Endodermal cell (in vitro differentiated cells): Measurements from ENCODE around the gene VPS52. TPM values are rescaled to one million over a fixed set of nuclear protein-coding genes. Genes with fewer than 3 reads are reported as not detected.

ENCODE experiments used
- DNase-seq: peaks from one replicate; pipeline ENCODE4 v3.0.0-alpha.2; 2017
- H3K27ac ChIP-seq: 2 replicates; pipeline ENCODE4 v1.5.1; 2013; ENCODE audit warnings: mild to moderate bottlenecking, low read depth, low read length, moderate library complexity
- H3K27me3 ChIP-seq: 2 replicates; pipeline ENCODE4 v1.6.1; 2013; ENCODE audit warnings: mild to moderate bottlenecking, low read length, moderate library complexity; ENCODE audit not compliant: insufficient read depth, control insufficient read depth, poor library complexity, severe bottlenecking
- H3K36me3 ChIP-seq: 2 replicates; pipeline ENCODE4 v1.7.0; 2013; ENCODE audit warnings: mild to moderate bottlenecking, low read length, moderate library complexity; ENCODE audit not compliant: control insufficient read depth, insufficient read depth
- H3K4me1 ChIP-seq: one replicate; pipeline ENCODE4 v1.7.0; 2013; ENCODE audit warnings: low read length; ENCODE audit not compliant: control insufficient read depth, insufficient read depth
- H3K4me3 ChIP-seq: 2 replicates; pipeline ENCODE4 v1.5.1; 2013; ENCODE audit warnings: mild to moderate bottlenecking, low read length, moderate library complexity
- H3K9ac ChIP-seq: 2 replicates; pipeline ENCODE4 v1.6.1; 2013; ENCODE audit warnings: mild to moderate bottlenecking, low read length, moderate library complexity; ENCODE audit not compliant: poor library complexity, severe bottlenecking; ENCODE audit errors: extremely low read depth
- H3K9me3 ChIP-seq: 2 replicates; pipeline ENCODE4 v1.6.1; 2013; ENCODE audit warnings: mild to moderate bottlenecking, low read length, moderate library complexity; ENCODE audit not compliant: control insufficient read depth
- H3K27ac Mint-ChIP-seq: 2 replicates; pipeline ENCODE4 v1.8.0; 2020; ENCODE audit warnings: mixed read lengths
- H3K27me3 Mint-ChIP-seq: 2 replicates; pipeline ENCODE4 v1.8.0; 2021; ENCODE audit warnings: mild to moderate bottlenecking, mixed read lengths; ENCODE audit not compliant: insufficient read depth
- H3K36me3 Mint-ChIP-seq: 2 replicates; pipeline ENCODE4 v1.8.0; 2020; ENCODE audit warnings: low read depth, mixed read lengths
- H3K4me1 Mint-ChIP-seq: 2 replicates; pipeline ENCODE4 v1.8.0; 2020; ENCODE audit warnings: mixed read lengths
- H3K4me3 Mint-ChIP-seq: 2 replicates; pipeline ENCODE4 v1.8.0; 2020; ENCODE audit warnings: mild to moderate bottlenecking, moderate library complexity, mixed read lengths
- H3K9me3 Mint-ChIP-seq: 2 replicates; pipeline ENCODE4 v1.8.0; 2020; ENCODE audit warnings: mild to moderate bottlenecking, mixed read lengths
- CTCF ChIP-seq: fragments of 200-600 bp; sonication (generic); conservative IDR thresholded peaks from 2 replicates; pipeline ENCODE4 v1.5.0; 2021; ENCODE audit warnings: antibody characterized with exemption, mild to moderate bottlenecking
- WGBS, 2 experiments: methylation state at CpG; one replicate each; pipeline versions ENCODE4 v1.1.5 to v1.1.7; 2013; ENCODE audit warnings: missing lambda C conversion rate in 2 of 2, mixed read lengths in 1 of 2; ENCODE audit not compliant: insufficient coverage in 1 of 2, insufficient read length in 1 of 2; 5-methylcytosine and 5-hydroxymethylcytosine counted together
- total RNA-seq, 2 donors: library from RNA; stranded (reverse); fragmentation: NEBNext Ultra II Directional in 1 of 2; extraction: Animal tissue kit (Norgen Biotek cat#: 25700) in 1 of 2; gene quantifications; 2 replicates in 1 of 2; 3 replicates in 1 of 2; pipeline ENCODE4 v1.2.1, GENCODE V29; 2021

Gene VPS52
- total RNA-seq, 2 donors from 2014 or later: 51.4 to 63.9 TPM

- peaks cover 13% of the 10 kb centered on the region for H3K27me3 Mint-ChIP-seq
These were observed 42.2 kb upstream of the VPS52 start, which contains the start of gene TAPBP for GRCh38 chr6:33313709-33314514. Gene TAPBP, minus strand, starts transcription at chr6:33314078. Its CDS starts 37 bp downstream, at chr6:33314041.

GRCh38 chr6:33313105-33313708 lies 41.5 kb upstream of the VPS52 start:
- Histone ChIP-seq H3K27ac (no peak overlapping the region), H3K4me3 (peak overlapping the region; percentile 75), H3K9me3 (no peaks in the 10 kb centered on the region), H3K27me3 (peaks cover 20% of the 10 kb centered on the region), H3K9ac (peak overlapping the region; percentile 31), H3K36me3 (no peaks in the 10 kb centered on the region), H3K4me1 (no peaks in the 10 kb centered on the region)
- no peak for TF ChIP-seq CTCF
- H3K27ac Mint-ChIP-seq: peak overlapping the region; percentile 85
- H3K4me3 Mint-ChIP-seq: peak overlapping the region; percentile 74
- H3K9me3 Mint-ChIP-seq: no peaks in the 10 kb centered on the region
- WGBS, 2 experiments: 1 to 6% methylated on average over 7 to 33 of the region's 33 CpGs
- H3K36me3 Mint-ChIP-seq: peaks cover 5% of the 10 kb centered on the region
- DNase-seq: peak; percentile 86
- H3K27me3 Mint-ChIP-seq: peaks cover 13% of the 10 kb centered on the region
- H3K4me1 Mint-ChIP-seq: peaks cover 28% of the 10 kb centered on the region

More at GRCh38 chr6:33313709-33314514, 42.2 kb upstream of the VPS52 start, which contains the start of gene TAPBP:
- peak within 1 kb of the TSS; percentile 75 for H3K4me3 ChIP-seq
- WGBS, 2 experiments: 0 to 7% methylated on average over 11 to 47 of the region's 47 CpGs
- no peak within 1 kb of the TSS for H3K27ac ChIP-seq
- peaks cover 5% of the 10 kb centered on the region for H3K36me3 ChIP-seq
- no peaks in the 10 kb centered on the region for H3K9me3 ChIP-seq
- H3K27ac Mint-ChIP-seq: peak within 1 kb of the TSS; percentile 85
- H3K9ac ChIP-seq: peak within 1 kb of the TSS; percentile 31
- no peak for TF ChIP-seq CTCF
- DNase-seq: peak; percentile 82
- no peaks in the 10 kb centered on the region for H3K9me3 Mint-ChIP-seq
- peaks cover 20% of the 10 kb centered on the region for H3K27me3 ChIP-seq
- peaks cover 4% of the 10 kb centered on the region for H3K4me1 ChIP-seq
- peaks cover 32% of the 10 kb centered on the region for H3K4me1 Mint-ChIP-seq
- peak within 1 kb of the TSS; percentile 74 for H3K4me3 Mint-ChIP-seq
- peaks cover 11% of the 10 kb centered on the region for H3K36me3 Mint-ChIP-seq

GRCh38 chr6:33312361-33313104 lies 40.9 kb upstream of the VPS52 start:
- peak overlapping the region; percentile 75 for H3K4me3 ChIP-seq
- H3K27ac ChIP-seq: no peak overlapping the region
- DNase-seq: peak; percentile 92
- Mint-ChIP-seq H3K27me3 (peaks cover 13% of the 10 kb centered on the region), H3K36me3 (peaks cover 4% of the 10 kb centered on the region), H3K4me1 (peaks cover 28% of the 10 kb centered on the region), H3K9me3 (no peaks in the 10 kb centered on the region), H3K4me3 (peak overlapping the region; percentile 74), H3K27ac (peak overlapping the region; percentile 48)
- no peaks in the 10 kb centered on the region for H3K4me1 ChIP-seq
- H3K9me3 ChIP-seq: no peaks in the 10 kb centered on the region
- H3K9ac ChIP-seq: peak overlapping the region; percentile 31
- WGBS, 2 experiments: 6 to 11% methylated on average over 18 to 29 of the region's 29 CpGs
- H3K27me3 ChIP-seq: peaks cover 20% of the 10 kb centered on the region
- H3K36me3 ChIP-seq: no peaks in the 10 kb centered on the region
- TF ChIP-seq CTCF: peak; percentile 17
